D721Med (cell line): ENCODE measurements around the gene LSAMP.

Source experiments
- DNase-seq: peaks from one replicate; pipeline ENCODE4 v3.0.0; 2011; ENCODE audit warnings: low spot score; ENCODE audit not compliant: insufficient read length
- FAIRE-seq: peaks from 2 replicates; lab custom pipeline; 2011; peaks lifted over from hg19 to GRCh38; lab: Jason Lieb, UNC
- CTCF ChIP-seq: IDR thresholded peaks from 2 replicates; pipeline ENCODE4 v1.5.1; 2012; ENCODE audit warnings: mild to moderate bottlenecking, control low read depth; ENCODE audit not compliant: insufficient read depth; ENCODE audit errors: missing control alignments

Gene LSAMP

GRCh38 chr3:115975796-115976195 is 469.5 kb downstream of the LSAMP start:
- DNase-seq: no peak
- TF ChIP-seq CTCF: no peak
- no peak for FAIRE-seq

- FAIRE-seq: no peak
- TF ChIP-seq CTCF: no peak
- no peak for DNase-seq
Measured at GRCh38 chr3:115975353-115975752, 469.9 kb downstream of the LSAMP start.

DNA sequence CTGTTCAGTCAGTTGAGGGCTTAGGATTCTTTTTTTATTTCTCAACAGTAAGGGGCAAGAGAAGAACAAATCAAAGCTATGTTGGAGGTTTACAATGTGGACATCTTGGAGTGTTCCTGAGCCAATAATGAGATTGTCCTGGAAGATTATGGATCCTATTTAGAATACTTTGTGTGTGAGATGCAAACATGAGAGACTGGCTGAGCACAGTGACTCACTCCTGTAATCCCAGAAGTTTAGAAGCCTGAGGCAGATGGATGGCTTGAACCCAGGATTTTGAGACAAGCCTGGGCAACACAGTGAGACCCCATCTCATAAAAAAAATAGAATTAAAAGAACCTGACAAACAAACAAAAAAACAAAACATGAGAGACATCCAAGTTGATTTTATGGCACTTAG is 470.3 kb downstream of the LSAMP start:
- TF ChIP-seq CTCF: no peak
- no peak for DNase-seq
- no peak for FAIRE-seq

DNA sequence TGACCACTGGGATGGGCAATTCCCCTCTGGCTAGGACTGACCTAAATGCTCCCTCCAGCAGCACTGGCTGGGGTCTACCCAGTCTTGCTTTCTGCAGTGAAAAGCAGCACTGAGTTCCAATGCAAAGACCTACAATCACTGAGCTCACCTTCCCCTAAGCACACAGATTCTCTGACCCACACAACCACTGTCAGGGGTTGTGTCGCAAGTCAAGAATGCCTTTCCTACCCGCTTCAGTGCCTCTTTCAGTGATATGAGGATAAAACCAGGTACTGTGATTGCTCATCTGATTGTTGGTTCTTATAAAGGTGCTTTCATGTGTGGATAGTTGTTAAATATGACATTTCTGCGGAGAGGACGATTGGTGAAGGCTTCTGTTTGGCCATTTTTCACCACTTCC is 476.4 kb downstream of the LSAMP start:
- FAIRE-seq (no peak), DNase-seq (no peak)
- no peak for TF ChIP-seq CTCF

DNA sequence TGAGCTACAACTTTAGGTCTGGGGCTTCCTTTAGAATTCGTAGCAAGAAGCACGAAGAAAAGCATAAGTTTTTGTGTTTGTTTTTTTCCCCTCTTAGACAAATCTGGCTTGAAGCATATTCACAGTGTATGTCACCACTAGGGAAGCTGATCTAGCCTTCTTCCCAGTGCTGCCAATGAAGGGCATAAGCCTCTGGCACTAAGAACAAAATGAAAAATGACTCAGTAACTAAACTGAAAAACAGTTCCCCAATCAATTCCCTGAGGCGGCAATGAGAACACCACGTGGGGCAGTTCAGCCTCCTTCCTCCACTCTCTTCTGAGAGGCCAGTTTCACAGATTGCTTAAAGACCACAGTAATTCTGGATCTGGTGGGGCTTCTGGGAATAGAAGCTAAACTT is 483.9 kb downstream of the LSAMP start:
- DNase-seq: no peak
- no peak for FAIRE-seq
- TF ChIP-seq CTCF: no peak

- DNase-seq: no peak
- no peak for FAIRE-seq
- no peak for TF ChIP-seq CTCF
Measured at GRCh38 chr3:115960799-115961198, 484.5 kb downstream of the LSAMP start.

DNA sequence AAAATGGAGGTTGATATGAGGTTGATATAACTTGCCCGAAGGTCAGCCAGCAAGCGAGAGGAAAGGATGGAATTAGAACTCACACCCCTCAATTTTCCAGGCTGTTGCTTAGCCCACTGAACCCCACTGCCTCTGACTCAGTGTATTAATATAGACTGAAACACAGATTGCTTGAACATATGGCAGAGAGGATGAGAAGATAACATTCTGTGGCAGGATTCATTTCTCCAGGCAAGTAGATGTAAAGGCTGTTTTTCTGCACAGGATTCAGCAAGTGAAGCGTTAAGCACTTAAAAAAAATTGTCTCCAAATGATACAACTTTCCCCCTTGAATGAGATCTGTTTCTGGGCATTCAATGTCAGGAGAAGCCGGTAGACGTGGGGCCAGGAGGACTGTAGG is 486.8 kb downstream of the LSAMP start:
- FAIRE-seq (no peak), DNase-seq (no peak)
- no peak for TF ChIP-seq CTCF
